GM06990 (cell line): ENCODE results near the gene ANP32A.
A peak's percentile ranks its signal among the peaks of the same experiment; 100 is the strongest.

ENCODE experiments used
- DNase-seq: peaks from one replicate; pipeline ENCODE4 v3.0.0-alpha.2; 2011; ENCODE audit not compliant: insufficient read length; ENCODE audit errors: extremely low read depth
- H3K27me3 ChIP-seq: replicated peaks from 2 replicates; pipeline ENCODE4 v1.6.0; 2011; ENCODE audit warnings: low read length; ENCODE audit not compliant: control insufficient read depth, insufficient read depth
- H3K36me3 ChIP-seq: 2 replicates; pipeline ENCODE4 v1.5.1; 2011; ENCODE audit warnings: low read length; ENCODE audit not compliant: control insufficient read depth, insufficient read depth
- H3K4me3 ChIP-seq: replicated peaks from 2 replicates; pipeline ENCODE4 v1.5.1; 2011; ENCODE audit warnings: low read depth, mild to moderate bottlenecking, control low read depth, low read length
- CTCF ChIP-seq: IDR thresholded peaks from 2 replicates; pipeline ENCODE4 v1.5.1; 2011; ENCODE audit warnings: low read length, control low read depth, mild to moderate bottlenecking, inconsistent platforms; ENCODE audit not compliant: insufficient read depth, poor library complexity, severe bottlenecking

The ANP32A gene

DNA sequence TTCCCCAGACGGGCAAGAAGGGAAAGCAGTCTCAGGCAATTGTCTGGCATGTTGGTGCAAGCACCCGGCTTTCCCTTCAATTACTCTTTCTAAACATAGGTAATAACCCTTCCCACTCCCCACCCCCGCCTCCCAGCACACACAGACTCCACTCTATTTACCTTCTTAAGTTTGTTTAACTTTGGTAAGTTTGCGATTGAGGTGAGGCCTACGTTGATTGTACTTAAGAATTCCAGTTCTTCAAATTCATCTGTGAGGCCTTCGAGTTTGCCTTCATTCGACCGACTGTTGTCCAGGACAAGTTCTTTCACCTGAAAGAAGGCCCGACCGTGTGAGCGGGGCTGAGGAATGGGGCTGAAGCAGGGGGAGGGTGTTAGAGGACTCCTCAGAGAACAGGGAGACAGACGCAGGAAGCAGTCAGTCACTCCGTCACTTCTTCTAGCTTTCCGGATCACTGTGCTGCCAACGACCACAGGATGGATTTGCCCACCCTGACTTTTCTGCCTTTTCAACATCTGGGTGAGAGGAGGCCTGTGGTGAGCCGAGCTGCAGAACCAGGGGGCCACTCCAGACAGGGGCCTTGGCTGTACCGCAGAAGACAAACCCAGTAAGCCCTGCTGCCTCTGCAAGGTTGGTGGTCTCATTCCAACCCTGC, 33.0 kb downstream of the ANP32A start:
- DNase-seq, result no peak
- Histone ChIP-seq H3K4me3 (no peak overlapping the region), H3K27me3 (no peaks in the 10 kb centered on the region), H3K36me3 (peaks cover 42% of the 10 kb centered on the region)
- TF ChIP-seq CTCF, result no peak

GRCh38 chr15:68786753-68787152, 33.9 kb downstream of the ANP32A start:
- Histone ChIP-seq H3K27me3 (no peaks in the 10 kb centered on the region), H3K4me3 (no peak overlapping the region), H3K36me3 (peaks cover 46% of the 10 kb centered on the region)
- no peak for TF ChIP-seq CTCF
- no peak for DNase-seq

GRCh38 chr15:68785541-68785940, 35.2 kb downstream of the ANP32A start:
- Histone ChIP-seq H3K4me3 (no peak overlapping the region), H3K27me3 (no peaks in the 10 kb centered on the region), H3K36me3 (peaks cover 50% of the 10 kb centered on the region)
- no peak for DNase-seq
- no peak for TF ChIP-seq CTCF

- H3K4me3 ChIP-seq, result no peak overlapping the region
- H3K36me3 ChIP-seq, result peaks cover 49% of the 10 kb centered on the region
- TF ChIP-seq CTCF, result no peak
These were observed 36.5 kb downstream of the ANP32A start for GRCh38 chr15:68784206-68784605.

DNA sequence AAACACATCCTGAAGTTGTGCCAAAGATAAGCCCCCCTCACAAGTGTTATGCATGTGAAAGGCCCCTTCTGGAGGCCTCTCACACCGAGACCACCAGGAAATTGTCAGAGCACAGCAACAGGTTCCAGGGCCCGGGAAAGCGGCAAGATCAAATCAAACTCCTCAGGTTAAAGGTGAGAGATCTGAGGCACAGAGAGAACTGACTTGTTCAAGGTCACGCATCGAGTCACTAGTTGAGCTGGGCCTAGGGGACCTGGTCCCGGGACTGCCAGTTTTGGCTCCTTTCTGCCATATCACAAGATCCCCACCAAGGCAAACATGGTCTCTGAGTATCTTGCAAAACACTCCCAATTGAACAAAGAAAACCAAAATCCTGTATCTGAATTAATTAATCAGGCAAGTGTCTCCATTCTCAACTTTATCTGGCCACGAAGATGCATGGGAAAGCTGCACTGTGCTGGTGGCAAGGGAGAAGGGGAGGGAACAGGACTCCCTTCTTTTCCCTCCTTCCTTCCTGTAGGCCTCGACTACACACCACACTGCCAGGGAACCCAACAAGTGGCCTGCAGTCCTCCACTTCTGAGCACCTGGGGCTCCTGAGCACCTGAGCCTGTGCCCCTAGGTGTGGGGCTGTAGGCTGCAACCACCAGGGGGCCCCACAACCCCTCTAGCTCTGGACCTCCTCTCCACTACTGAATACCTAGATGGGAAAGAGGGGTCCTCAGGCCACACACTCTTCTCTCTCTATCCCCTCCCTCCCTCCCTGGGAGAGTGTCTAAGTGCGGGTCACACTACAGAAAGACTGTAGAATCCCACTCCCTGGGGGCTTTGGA, 37.3 kb downstream of the ANP32A start:
- no peak overlapping the region for H3K4me3 ChIP-seq
- H3K27me3 ChIP-seq, result no peaks in the 10 kb centered on the region
- peaks cover 48% of the 10 kb centered on the region for H3K36me3 ChIP-seq
- TF ChIP-seq CTCF, result peak; percentile 85
- DNase-seq, result no peak

More at GRCh38 chr15:68784206-68784605, 36.5 kb downstream of the ANP32A start:
- DNase-seq, result no peak
- no peaks in the 10 kb centered on the region for H3K27me3 ChIP-seq
